HG02938 (cell line): Measurements from ENCODE around the gene TAPT1.
"Not testable (repeated sequence)": the region's sequence is repeated elsewhere in the genome, so short reads cannot be mapped to it uniquely, and the experiment has no call there.

Experiments used
- ATAC-seq: cut with Tn5 transposase; IDR thresholded peaks from one replicate; pipeline ENCODE4 v1.9.1; 2021; ENCODE audit warnings: mild to moderate bottlenecking, moderate library complexity; ENCODE audit not compliant: unreplicated experiment

TAPT1 gene

GRCh38 chr4:16186986-16187385 is 39.3 kb downstream of the TAPT1 start:
- no peak for ATAC-seq

GRCh38 chr4:16183604-16184003 is 42.7 kb downstream of the TAPT1 start:
- no peak for ATAC-seq

- ATAC-seq, result no peak
These were observed 49.6 kb downstream of the TAPT1 start for GRCh38 chr4:16176621-16177020.

GRCh38 chr4:16171831-16172230 is 54.4 kb downstream of the TAPT1 start:
- ATAC-seq, result no peak

- ATAC-seq, result no peak
These were observed 56.8 kb downstream of the TAPT1 start for GRCh38 chr4:16169490-16169889.

- no peak for ATAC-seq
These were observed 57.4 kb downstream of the TAPT1 start for GRCh38 chr4:16168710-16169388.

GRCh38 chr4:16168144-16168543 is 58.1 kb downstream of the TAPT1 start:
- no peak for ATAC-seq

- no peak for ATAC-seq
These were observed 60.3 kb downstream of the TAPT1 start for GRCh38 chr4:16165931-16166330.

GRCh38 chr4:16162891-16163290 is 63.4 kb downstream of the TAPT1 start:
- no peak for ATAC-seq

GRCh38 chr4:16161851-16162408 is 64.3 kb downstream of the TAPT1 start:
- ATAC-seq, result no peak

- ATAC-seq, result no peak
These were observed 65.8 kb downstream of the TAPT1 start for GRCh38 chr4:16160457-16160856.

- ATAC-seq, result no peak
These were observed 67.0 kb downstream of the TAPT1 start for GRCh38 chr4:16159286-16159685.

- ATAC-seq, result no peak
These were observed 67.8 kb downstream of the TAPT1 start for GRCh38 chr4:16158504-16158852.

GRCh38 chr4:16157609-16158503 is 68.4 kb downstream of the TAPT1 start:
- ATAC-seq, result no peak

GRCh38 chr4:16155528-16156169 is 70.6 kb downstream of the TAPT1 start:
- ATAC-seq, result no peak

GRCh38 chr4:16154451-16154850 is 71.8 kb downstream of the TAPT1 start:
- no peak for ATAC-seq

GRCh38 chr4:16150716-16151115 is 75.6 kb downstream of the TAPT1 start:
- no peak for ATAC-seq

- not testable (repeated sequence) for ATAC-seq
These were observed 81.4 kb downstream of the TAPT1 start for GRCh38 chr4:16144913-16145312.

GRCh38 chr4:16142598-16143310 is 83.5 kb downstream of the TAPT1 start:
- ATAC-seq, result no peak

GRCh38 chr4:16140879-16141249 is 85.4 kb downstream of the TAPT1 start:
- no peak for ATAC-seq
